ENCODE results near the gene DPP4. TPM values are rescaled to one million over a fixed set of nuclear protein-coding genes. Genes with fewer than 3 reads are reported as not detected.

DPP4 gene
- total RNA-seq, 1 experiment from 2014 or later: 2.8 TPM

- H3K27ac ChIP-seq (ENCODE audit: insufficient read length, low read depth, low read length): no peak overlapping the region
- Mint-ChIP-seq H3K4me3 (no peak overlapping the region), H3K27ac (peak overlapping the region in 1 of 3 experiments; percentile 28; a peak in 1 of 7 replicates), H3K36me3 (ENCODE audit: insufficient read depth in 1 of 3, low read depth in 3 of 3) (peaks cover 5 to 11% (median 6%) of the 10 kb centered on the region in 3 experiments; a peak in 4 of 7 replicates), H3K9me3 (peaks cover 7 to 12% of the 10 kb centered on the region in 2 experiments), H3K4me1 (peaks cover 2 to 8% of the 10 kb centered on the region in 2 experiments; a peak in 2 of 4 replicates), H3K27me3 (ENCODE audit: low read depth) (no peaks in the 10 kb centered on the region)
- no peak overlapping the region for H4K5ac ChIP-seq (ENCODE audit: insufficient read length, low read depth, low read length)
- H3K56ac ChIP-seq (ENCODE audit: insufficient read length, low read depth, low read length): no peak overlapping the region
- no peak overlapping the region for H3K14ac ChIP-seq (ENCODE audit: insufficient read depth, low read length)
- no peak for TF ChIP-seq CTCF (conservative IDR thresholded peaks at IDR 0.05)
- no peak overlapping the region for H2AK5ac ChIP-seq (ENCODE audit: insufficient read length, low read length)
- H4K8ac ChIP-seq (replicated peaks; ENCODE audit: insufficient read length, low read depth, low read length): no peak overlapping the region
- H3K23me2 ChIP-seq (ENCODE audit: insufficient read length, low read depth, low read length, poor library complexity, severe bottlenecking): no peaks in the 10 kb centered on the region
- WGBS (ENCODE audit: extremely low coverage, insufficient read length, low lambda C conversion rate): no CpG with 5 or more reads among the region's 6 CpGs
- no peak overlapping the region for H3K23ac ChIP-seq (ENCODE audit: insufficient read length, low read depth, low read length)
- H3K18ac ChIP-seq (ENCODE audit: insufficient read length, low read depth, low read length): no peak overlapping the region
- no peak overlapping the region for H2BK12ac ChIP-seq (ENCODE audit: insufficient read length, low read depth, low read length)
- H3T11ph ChIP-seq (ENCODE audit: low read length): no peak overlapping the region
- H2BK20ac ChIP-seq (ENCODE audit: low read depth, low read length, poor library complexity, severe bottlenecking): no peak overlapping the region
- no peaks in the 10 kb centered on the region for H3K4me1 ChIP-seq (ENCODE audit: insufficient read depth, low read length)
- H3K4ac ChIP-seq (ENCODE audit: low read depth, low read length): no peak overlapping the region
- no peaks in the 10 kb centered on the region for H3K9me3 ChIP-seq (ENCODE audit: control insufficient read depth, low read depth, low read length)
- no peak overlapping the region for H2BK5ac ChIP-seq (ENCODE audit: insufficient read length, low read length)
- no peak overlapping the region for H2AFZ ChIP-seq (ENCODE audit: low read length)
- no peak overlapping the region for H3K9ac ChIP-seq (ENCODE audit: extremely low read depth, insufficient read length, low read length)
- no peaks in the 10 kb centered on the region for H3K27me3 ChIP-seq (ENCODE audit: insufficient read depth, low read length)
- no peak overlapping the region for H4K91ac ChIP-seq (ENCODE audit: insufficient read length, low read depth, low read length)
- DNase-seq: no peak
- no peaks in the 10 kb centered on the region for H3K79me1 ChIP-seq (ENCODE audit: insufficient read depth, low read depth, low read length, poor library complexity, severe bottlenecking)
- H3K79me2 ChIP-seq (ENCODE audit: insufficient read depth, low read length): no peaks in the 10 kb centered on the region
- no peak overlapping the region for H2BK120ac ChIP-seq (ENCODE audit: low read depth, low read length, poor library complexity, severe bottlenecking)
- H4K20me1 ChIP-seq (ENCODE audit: control insufficient read depth, insufficient read depth, insufficient read length): no peaks in the 10 kb centered on the region
- no peak overlapping the region for H2BK15ac ChIP-seq (ENCODE audit: low read depth, low read length)
- no peak overlapping the region for H3K4me2 ChIP-seq (ENCODE audit: insufficient read depth, insufficient read length, low read length)
These were observed 20.8 kb downstream of the DPP4 start for GRCh38 chr2:162053066-162053807.

Data from H9 (cell line).